IPS-18a (cell line): Measurements from ENCODE around the gene ATXN1.
"Not testable (repeated sequence)": the region's sequence is repeated elsewhere in the genome, so short reads cannot be mapped to it uniquely, and the experiment has no call there.

ENCODE experiments used
- H3K27ac ChIP-seq: one replicate; pipeline ENCODE4 v1.5.1; 2013; ENCODE audit warnings: low read length
- H3K27me3 ChIP-seq: one replicate; pipeline ENCODE4 v1.6.1; 2013; ENCODE audit warnings: mild to moderate bottlenecking, low read length; ENCODE audit not compliant: control insufficient read depth, insufficient read depth
- H3K36me3 ChIP-seq: one replicate; pipeline ENCODE4 v1.6.1; 2013; ENCODE audit warnings: low read depth, low read length; ENCODE audit not compliant: control insufficient read depth
- H3K4me1 ChIP-seq: one replicate; pipeline ENCODE4 v1.6.1; 2013; ENCODE audit warnings: low read depth, low read length; ENCODE audit not compliant: control insufficient read depth
- H3K4me3 ChIP-seq: one replicate; pipeline ENCODE4 v1.5.1; 2013; ENCODE audit warnings: low read length
- H3K9ac ChIP-seq: one replicate; pipeline ENCODE4 v1.6.1; 2013; ENCODE audit warnings: mild to moderate bottlenecking, low read length, moderate library complexity
- H3K9me3 ChIP-seq: one replicate; pipeline ENCODE4 v1.6.1; 2013; ENCODE audit warnings: low read depth, low read length; ENCODE audit not compliant: control insufficient read depth

Gene ATXN1

DNA sequence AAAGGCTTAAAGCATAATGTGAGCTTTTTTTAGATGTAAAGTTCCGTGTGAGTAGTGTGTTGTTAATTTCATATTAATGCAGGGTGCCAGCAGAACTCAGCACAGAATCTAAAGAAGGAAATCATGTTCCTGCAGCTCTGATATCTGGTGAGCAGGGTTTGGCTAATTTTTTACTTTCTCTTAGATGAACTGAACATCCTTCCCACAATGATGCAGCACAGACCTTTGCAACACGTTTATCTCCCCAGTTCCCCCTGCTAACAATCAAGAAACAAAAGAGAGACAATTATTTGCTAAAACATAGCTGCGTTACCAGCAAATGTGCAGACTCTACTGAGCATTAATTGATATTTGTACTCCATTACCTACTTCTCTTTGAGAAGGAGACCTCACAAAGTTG, 39.1 kb upstream of the ATXN1 start:
- H3K27ac ChIP-seq: no peak overlapping the region
- H3K27me3 ChIP-seq: no peaks in the 10 kb centered on the region
- H3K4me3 ChIP-seq: no peak overlapping the region
- H3K36me3 ChIP-seq: no peaks in the 10 kb centered on the region
- no peak overlapping the region for H3K9ac ChIP-seq
- no peaks in the 10 kb centered on the region for H3K9me3 ChIP-seq
- H3K4me1 ChIP-seq: peaks cover 27% of the 10 kb centered on the region

- no peak overlapping the region for H3K4me3 ChIP-seq
- no peak overlapping the region for H3K9ac ChIP-seq
- no peaks in the 10 kb centered on the region for H3K27me3 ChIP-seq
Measured at GRCh38 chr6:16799279-16800193, 38.3 kb upstream of the ATXN1 start.

DNA sequence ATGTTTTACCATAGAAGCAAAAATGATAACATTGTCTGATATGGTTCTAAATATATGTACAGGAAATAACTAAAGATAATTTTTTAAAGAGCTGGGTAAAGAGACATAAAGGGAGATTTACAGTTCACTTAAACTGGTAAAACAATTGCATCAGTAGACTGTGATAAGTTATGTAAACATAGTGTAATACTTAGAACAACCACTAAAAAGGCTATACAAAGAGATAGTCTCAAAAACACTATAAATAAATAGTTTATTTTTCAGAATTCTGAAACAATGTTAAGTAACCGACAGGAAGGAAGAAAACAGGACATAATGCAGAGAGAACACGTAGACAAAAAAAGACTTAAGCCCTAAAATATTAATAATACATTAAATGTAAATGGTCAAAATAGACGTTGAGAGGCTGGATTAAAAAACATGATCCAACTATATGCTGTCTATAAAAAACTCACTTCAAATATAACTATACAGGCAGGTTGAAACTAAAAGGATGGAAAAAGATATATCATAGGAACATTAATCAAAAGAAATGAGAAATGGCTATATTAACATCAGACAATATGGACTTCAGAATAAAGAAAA, 32.7 kb upstream of the ATXN1 start:
- H3K9ac ChIP-seq: no peak overlapping the region

More at GRCh38 chr6:16799279-16800193, 38.3 kb upstream of the ATXN1 start:
- Histone ChIP-seq H3K9me3 (no peaks in the 10 kb centered on the region), H3K27ac (no peak overlapping the region), H3K4me1 (peaks cover 19% of the 10 kb centered on the region), H3K36me3 (no peaks in the 10 kb centered on the region)

DNA sequence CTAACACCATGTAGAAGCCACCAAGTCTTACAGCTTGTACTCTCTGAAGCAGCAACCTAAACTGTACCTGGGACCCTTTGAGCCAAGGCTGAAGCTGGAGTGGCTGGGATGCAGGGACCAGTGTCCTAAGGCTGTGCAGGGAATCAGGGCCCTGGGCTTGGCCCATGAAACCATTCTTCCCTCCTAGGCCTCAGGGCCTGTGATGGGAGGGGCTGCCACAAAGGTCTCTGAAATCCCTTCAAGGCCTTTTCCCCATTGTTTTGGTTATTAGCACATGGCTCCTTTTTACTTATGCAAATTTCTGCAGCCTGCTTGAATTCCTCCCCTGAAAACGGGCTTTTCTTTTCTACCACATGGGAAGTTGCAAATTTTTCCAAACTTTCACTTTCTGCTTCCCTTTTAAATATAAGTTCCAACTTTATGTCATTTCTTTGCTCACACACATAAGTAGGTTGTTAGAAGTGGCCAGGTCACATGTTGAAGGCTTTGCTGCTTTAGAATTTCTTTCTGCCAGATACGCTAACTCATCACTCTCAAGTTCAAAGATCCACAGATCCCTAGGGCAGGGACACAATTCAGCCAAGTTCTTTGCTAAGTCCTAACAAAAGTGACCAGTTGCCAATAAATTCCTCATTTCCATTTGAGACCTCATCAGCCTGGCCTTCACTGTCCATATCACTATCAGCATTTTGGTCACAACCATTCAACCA, 28.2 kb upstream of the ATXN1 start:
- no peaks in the 10 kb centered on the region for H3K4me1 ChIP-seq
- H3K27me3 ChIP-seq: no peaks in the 10 kb centered on the region
- H3K9me3 ChIP-seq: peaks cover 12% of the 10 kb centered on the region
- H3K4me3 ChIP-seq: no peak overlapping the region
- no peak overlapping the region for H3K9ac ChIP-seq
- H3K36me3 ChIP-seq: no peaks in the 10 kb centered on the region
- no peak overlapping the region for H3K27ac ChIP-seq

More for the DNA sequence above, 32.7 kb upstream of the ATXN1 start:
- Histone ChIP-seq H3K9me3 (peaks cover 8% of the 10 kb centered on the region), H3K27ac (no peak overlapping the region), H3K36me3 (no peaks in the 10 kb centered on the region), H3K4me1 (no peaks in the 10 kb centered on the region), H3K27me3 (no peaks in the 10 kb centered on the region), H3K4me3 (no peak overlapping the region)

DNA sequence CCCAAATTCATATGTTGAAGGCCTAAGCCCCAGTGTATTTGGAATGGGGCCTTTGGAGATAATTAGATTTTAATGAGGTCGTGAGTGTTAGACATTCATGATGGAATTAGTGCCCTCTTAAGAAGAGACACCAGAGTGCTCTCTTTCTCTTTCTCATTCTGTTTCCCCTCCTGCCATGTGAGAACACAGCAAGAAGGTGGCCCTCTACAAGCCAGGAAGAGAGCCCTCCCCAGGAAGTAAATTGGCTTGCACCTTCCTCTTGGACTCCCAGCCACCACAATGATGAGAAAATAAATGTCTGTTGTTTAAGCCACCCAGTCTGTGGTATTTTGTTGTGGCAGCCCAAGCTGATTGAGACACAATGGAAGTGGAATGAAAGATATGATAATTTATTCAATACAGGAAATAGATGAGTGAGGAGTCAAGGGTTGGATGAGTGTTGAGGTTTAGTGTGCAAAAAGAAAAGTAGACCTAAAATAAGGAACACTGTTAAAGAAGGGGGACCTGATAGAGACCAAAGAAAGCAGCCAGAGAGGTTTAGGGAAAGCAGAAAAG, 25.9 kb upstream of the ATXN1 start:
- Histone ChIP-seq H3K4me1 (peaks cover 5% of the 10 kb centered on the region), H3K27ac (no peak overlapping the region), H3K4me3 (no peak overlapping the region), H3K27me3 (no peaks in the 10 kb centered on the region), H3K9me3 (peaks cover 12% of the 10 kb centered on the region), H3K36me3 (no peaks in the 10 kb centered on the region), H3K9ac (no peak overlapping the region)

- Histone ChIP-seq H3K4me1 (peaks cover 7% of the 10 kb centered on the region), H3K4me3 (no peak overlapping the region), H3K9ac (no peak overlapping the region), H3K9me3 (peaks cover 12% of the 10 kb centered on the region), H3K27me3 (no peaks in the 10 kb centered on the region), H3K27ac (no peak overlapping the region), H3K36me3 (no peaks in the 10 kb centered on the region)
Measured at GRCh38 chr6:16785496-16785895, 24.2 kb upstream of the ATXN1 start.

GRCh38 chr6:16784957-16785356, 23.7 kb upstream of the ATXN1 start:
- not testable (repeated sequence) for H3K9ac ChIP-seq, H3K4me1 ChIP-seq, H3K27ac ChIP-seq, H3K4me3 ChIP-seq, H3K27me3 ChIP-seq, H3K36me3 ChIP-seq
- peaks cover 12% of the 10 kb centered on the region for H3K9me3 ChIP-seq

DNA sequence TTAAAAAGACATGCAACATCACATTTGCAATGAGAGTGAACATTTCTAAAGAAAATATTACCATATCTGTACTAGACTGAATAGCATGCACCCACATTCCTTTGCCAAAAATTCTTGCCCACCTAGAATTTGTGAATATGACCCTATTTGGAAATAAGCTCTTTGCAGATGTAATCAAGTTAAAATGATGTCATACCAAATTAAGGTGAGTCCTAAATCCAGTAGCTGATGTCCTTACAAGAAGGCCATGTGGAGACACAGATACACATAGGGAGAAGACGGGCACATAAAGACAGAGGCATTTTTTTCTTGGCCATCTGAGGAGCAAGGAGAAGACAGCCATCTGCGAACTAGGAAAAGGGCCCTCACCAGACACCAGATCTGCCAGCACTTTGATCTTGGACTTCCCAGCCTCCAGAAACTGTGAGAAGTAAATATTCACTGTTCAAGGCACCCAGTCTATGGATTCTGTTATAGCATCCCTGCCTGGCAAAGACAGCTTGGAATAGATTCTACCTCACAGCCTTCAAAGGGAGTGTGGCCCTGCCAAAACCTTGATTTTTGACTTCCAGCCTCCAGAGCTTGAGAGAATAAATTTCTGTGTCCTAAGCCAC, 22.8 kb upstream of the ATXN1 start:
- Histone ChIP-seq H3K9me3 (peaks cover 6% of the 10 kb centered on the region), H3K4me3 (no peak overlapping the region), H3K36me3 (no peaks in the 10 kb centered on the region), H3K27ac (no peak overlapping the region), H3K4me1 (peaks cover 7% of the 10 kb centered on the region), H3K9ac (no peak overlapping the region), H3K27me3 (no peaks in the 10 kb centered on the region)

DNA sequence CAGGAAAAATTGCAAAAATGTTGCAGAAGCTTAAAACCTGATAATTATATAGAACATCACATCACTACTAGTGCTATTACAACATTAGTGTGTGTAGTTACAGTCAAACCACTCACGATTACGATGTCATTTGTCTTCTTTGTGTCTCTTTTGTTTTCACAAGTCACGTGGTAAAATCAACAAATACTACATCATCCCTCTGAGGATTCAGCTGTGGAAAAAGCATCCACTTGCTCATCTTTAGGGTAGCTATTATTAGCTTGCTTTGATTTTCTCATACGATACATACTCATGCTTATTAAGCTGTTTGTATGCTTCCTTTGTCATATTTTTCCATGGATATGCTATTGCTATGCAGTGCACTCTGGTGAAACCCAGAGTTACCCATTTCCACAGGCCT, 22.2 kb upstream of the ATXN1 start:
- no peak overlapping the region for H3K27ac ChIP-seq
- H3K9ac ChIP-seq: no peak overlapping the region
- peaks cover 7% of the 10 kb centered on the region for H3K4me1 ChIP-seq
- peaks cover under 1% of the 10 kb centered on the region for H3K9me3 ChIP-seq
- no peaks in the 10 kb centered on the region for H3K27me3 ChIP-seq
- no peak overlapping the region for H3K4me3 ChIP-seq
- no peaks in the 10 kb centered on the region for H3K36me3 ChIP-seq

DNA sequence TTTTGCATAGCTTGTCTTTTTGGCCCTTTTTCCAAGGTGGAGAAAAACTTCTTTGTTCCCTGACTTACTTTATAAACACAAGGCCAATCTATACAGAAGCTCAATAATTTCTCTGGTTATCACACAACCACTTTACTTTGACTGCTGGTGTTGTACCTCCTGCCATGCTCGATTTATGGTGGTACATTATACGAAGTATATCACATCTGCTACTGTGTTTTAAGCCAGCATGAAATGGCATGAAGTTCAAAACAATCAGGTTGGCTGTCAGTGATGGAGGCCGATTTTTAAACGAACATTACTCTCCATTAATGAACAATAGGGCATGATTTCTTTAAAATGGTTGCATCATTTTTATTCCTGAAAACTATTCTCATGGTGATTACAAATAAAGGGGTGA, 21.0 kb upstream of the ATXN1 start:
- Histone ChIP-seq H3K27ac (no peak overlapping the region), H3K9me3 (no peaks in the 10 kb centered on the region), H3K9ac (no peak overlapping the region), H3K4me3 (no peak overlapping the region), H3K36me3 (no peaks in the 10 kb centered on the region), H3K4me1 (peaks cover 7% of the 10 kb centered on the region), H3K27me3 (no peaks in the 10 kb centered on the region)
